Transverse colon (tissue), 4 donors: ENCODE results near the gene CYP1A1. TPM values are rescaled to one million over a fixed set of nuclear protein-coding genes. Genes with fewer than 3 reads are reported as not detected.

Source experiments
- DNase-seq: peaks from one replicate; pipeline ENCODE4 v3.0.0-alpha.2; 2019
- H3K27ac ChIP-seq, 4 donors: fragments of 200-600 bp; sonication (generic); 2 replicates each; pipeline ENCODE4 v1.5.1; 2016 to 2018; ENCODE audit warnings: inconsistent platforms in 4 of 4
- H3K27me3 ChIP-seq: fragments of 200-600 bp; sonication (generic); 2 replicates; pipeline ENCODE4 v1.5.1; 2017; ENCODE audit warnings: inconsistent platforms
- H3K36me3 ChIP-seq, 4 donors: fragments of 200-600 bp; sonication (generic); 2 replicates each; pipeline ENCODE4 v1.5.1; 2017 to 2019; ENCODE audit warnings: inconsistent platforms in 4 of 4
- H3K4me1 ChIP-seq, 4 donors: fragments of 200-600 bp; sonication (generic); 2 replicates each; pipeline ENCODE4 v1.5.1; 2017 to 2020; ENCODE audit warnings: inconsistent platforms in 4 of 4
- H3K4me3 ChIP-seq, 4 donors: fragments of 200-600 bp; sonication (generic); 1 replicate in 1 of 4; 2 replicates in 3 of 4; pipeline versions ENCODE4 v1.5.1 to v1.6.1; 2017 to 2019; ENCODE audit warnings: inconsistent platforms in 4 of 4
- H3K9me3 ChIP-seq, 2 donors: fragments of 200-600 bp; sonication (generic); 2 replicates each; pipeline ENCODE4 v1.5.1; 2017 to 2019; ENCODE audit warnings: inconsistent platforms in 2 of 2
- CTCF ChIP-seq, 5 experiments: fragments of 200-600 bp in 3 of 5; fragments of 450-650 bp in 2 of 5; sonication (generic) in 3 of 5; IDR thresholded peaks; 1 replicate in 2 of 5; 2 replicates in 3 of 5; pipeline ENCODE4 v1.5.1; 2016 to 2017; ENCODE audit warnings: antibody characterized with exemption in 5 of 5, inconsistent platforms in 3 of 5, mild to moderate bottlenecking in 2 of 5, moderate library complexity in 1 of 5
- EP300 ChIP-seq: sonication (generic); formaldehyde crosslinking; IDR thresholded peaks from one replicate; pipeline ENCODE4 v1.6.1; 2017; ENCODE audit warnings: antibody characterized with exemption, low read depth
- POLR2A ChIP-seq: fragments of 450-650 bp; IDR thresholded peaks from one replicate; pipeline ENCODE4 v1.6.1; 2016; ENCODE audit warnings: antibody characterized with exemption, mild to moderate bottlenecking, moderate library complexity
- POLR2AphosphoS5 ChIP-seq, 3 donors: sonication (generic); formaldehyde crosslinking; IDR thresholded peaks; one replicate each; pipeline ENCODE4 v1.6.1; 2016; ENCODE audit warnings: antibody characterized with exemption in 3 of 3
- WGBS, 2 donors: methylation state at CpG; one replicate each; pipeline ENCODE4 v1.1.5; 2018; ENCODE audit warnings: low coverage in 1 of 2; 5-methylcytosine and 5-hydroxymethylcytosine counted together
- in situ Hi-C, 4 donors: fragments of 200-750 bp; cut with MboI; loops; one replicate each; pipeline versions ENCODE4 v1.15.0 to v1.15.1; 2017; ENCODE audit warnings: low sequenced_read_pairs in 3 of 4, low pct_ligation_motif_present in 1 of 4, low pct_unique_long_range_greater_than_20kb in 1 of 4
- intact Hi-C: fragments of 100-400 bp; cut with DNase I; formaldehyde crosslinking; loops from one replicate; pipeline ENCODE4 v1.15.1; 2023; ENCODE audit warnings: low total_unique reads
- total RNA-seq, 4 donors: library from RNA; depleted of rRNA; stranded (reverse); fragments of >200 nt; gene quantifications; one replicate each; pipeline ENCODE4 v1.1.0, GENCODE V29; 2016

Gene CYP1A1
- total RNA-seq, 4 donors from 2014 or later, result 0.55 to 1.1 TPM; not detected in 2

- in situ Hi-C loops (no loop called here), intact Hi-C loops (no loop called here)
- 93 to 100% methylated on average over 3 of the region's 3 CpGs for WGBS, 2 donors
- Histone ChIP-seq H3K27me3 (no peaks in the 10 kb centered on the region), H3K27ac (no peak overlapping the region), H3K4me3 (no peak overlapping the region), H3K36me3 (peaks cover 0 to 31% (median 7%) of the 10 kb centered on the region in 4 donors), H3K9me3 (no peaks in the 10 kb centered on the region), H3K4me1 (no peaks in the 10 kb centered on the region)
- TF ChIP-seq POLR2A, result no peak
- TF ChIP-seq EP300, result no peak
- TF ChIP-seq CTCF (IDR thresholded peaks at IDR 0.05), result no peak
- no peak for TF ChIP-seq POLR2AphosphoS5 (IDR thresholded peaks at IDR 0.05)
- no peak for DNase-seq
These were observed 51.2 kb downstream of the CYP1A1 start for GRCh38 chr15:74674161-74674560.

DNA sequence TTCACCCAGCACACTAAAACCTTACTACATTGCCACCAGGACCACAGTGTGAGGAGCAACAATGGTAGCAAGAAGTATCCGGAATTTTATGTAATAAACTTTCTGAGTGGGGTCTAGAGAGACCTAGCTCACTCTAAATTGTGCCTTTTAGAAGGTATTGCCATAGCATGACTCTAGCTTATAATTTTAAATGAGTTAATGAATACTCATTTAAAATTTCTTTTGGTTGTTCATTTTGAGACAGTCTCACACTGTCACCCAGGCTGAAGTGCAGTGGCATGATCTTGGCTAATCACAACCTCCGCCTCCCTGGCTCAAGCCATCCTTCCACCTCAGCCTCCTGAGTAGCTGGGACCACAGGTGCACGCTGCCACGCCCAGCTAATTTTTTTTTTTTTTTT is 55.7 kb downstream of the CYP1A1 start:
- Histone ChIP-seq H3K36me3 (peaks cover 0 to 32% (median 8%) of the 10 kb centered on the region in 4 donors), H3K27ac (no peak overlapping the region), H3K9me3 (no peaks in the 10 kb centered on the region), H3K4me3 (no peak overlapping the region), H3K27me3 (no peaks in the 10 kb centered on the region), H3K4me1 (peaks cover 0 to 8% (median 5%) of the 10 kb centered on the region in 4 donors)
- WGBS, 2 donors, result 83 to 96% methylated on average over 1 to 4 of the region's 4 CpGs
- intact Hi-C loops (no loop called here), in situ Hi-C loops (no loop called here)
- no peak for TF ChIP-seq POLR2AphosphoS5 (IDR thresholded peaks at IDR 0.05)
- no peak for TF ChIP-seq POLR2A
- no peak for TF ChIP-seq EP300
- no peak for TF ChIP-seq CTCF (IDR thresholded peaks at IDR 0.05)
- no peak for DNase-seq

Other genes starting within 250 kb of the CYP1A1 start
- gene ARID3B, start 184.3 kb downstream of the CYP1A1 start, total RNA-seq, result 10 to 100 TPM in 3 of 4 donors, 1 to 10 TPM in 1; 9.6 to 25.8 (median 12.5) TPM
- gene CLK3, start 109.7 kb downstream of the CYP1A1 start, total RNA-seq, result 100 to 1,000 TPM; 144 to 420 (median 208) TPM
- 100 to 1,000 TPM in 1 of 4 donors, 10 to 100 TPM in 3; 23.2 to 112 (median 29.4) TPM for gene EDC3, start 29.5 kb downstream of the CYP1A1 start, total RNA-seq
- gene CYP1A2, start 23.3 kb upstream of the CYP1A1 start, total RNA-seq, result not detected
- gene CSK, start 56.6 kb upstream of the CYP1A1 start, total RNA-seq, result 100 to 1,000 TPM in 1 of 4 donors, 10 to 100 TPM in 3; 59.7 to 176 (median 73.4) TPM
- gene LMAN1L, start 87.3 kb upstream of the CYP1A1 start, total RNA-seq, result 10 to 100 TPM in 1 of 4 donors, not detected in 3; 20.2 TPM
- gene CPLX3, start 101.1 kb upstream of the CYP1A1 start, total RNA-seq, result not detected
- 100 to 1,000 TPM; 138 to 473 (median 312) TPM for gene ULK3, start 117.6 kb upstream of the CYP1A1 start, total RNA-seq
- 100 to 1,000 TPM; 154 to 234 (median 193) TPM for gene SCAMP2, start 147.8 kb upstream of the CYP1A1 start, total RNA-seq
- 100 to 1,000 TPM in 2 of 4 donors, 10 to 100 TPM in 2; 63.1 to 176 (median 98.4) TPM for gene MPI, start 164.5 kb upstream of the CYP1A1 start, total RNA-seq
- 100 to 1,000 TPM in 1 of 4 donors, 10 to 100 TPM in 3; 62.8 to 428 (median 68.7) TPM for gene FAM219B, start 181.3 kb upstream of the CYP1A1 start, total RNA-seq
- gene COX5A, start 212.5 kb upstream of the CYP1A1 start, total RNA-seq, result 100 to 1,000 TPM; 135 to 437 (median 219) TPM
- gene RPP25, start 231.2 kb upstream of the CYP1A1 start, total RNA-seq, result 10 to 100 TPM; 10.1 to 28.4 (median 16.5) TPM